ENCODE measurements around the gene SALL4.
"Not testable (repeated sequence)": the region's sequence is repeated elsewhere in the genome, so short reads cannot be mapped to it uniquely, and the experiment has no call there.

GRCh38 chr20:51738261-51738660, 64.1 kb downstream of the SALL4 start:
- not testable (repeated sequence) for TF ChIP-seq CTCF, POLR2AphosphoS5 (IDR thresholded peaks at IDR 0.05)

Measured in prostate gland (tissue), 2 donors.